Mesendoderm (in vitro differentiated cells): ENCODE measurements around the gene PDSS1.

Experiments
- DNase-seq: peaks from one replicate; pipeline ENCODE4 v3.0.0; 2013
- H2AK5ac ChIP-seq: 2 replicates; pipeline ENCODE4 v1.6.1; 2013; ENCODE audit warnings: low read length, inconsistent platforms
- H2BK120ac ChIP-seq: 2 replicates; pipeline ENCODE4 v1.6.1; 2013; ENCODE audit warnings: low read depth, mild to moderate bottlenecking, low read length, moderate library complexity, mixed read lengths
- H2BK15ac ChIP-seq: replicated peaks from 2 replicates; pipeline ENCODE4 v1.6.1; 2013; ENCODE audit warnings: low read depth, mild to moderate bottlenecking, moderate library complexity
- H2BK5ac ChIP-seq: 2 replicates; pipeline ENCODE4 v1.6.1; 2013; ENCODE audit warnings: low read length, inconsistent platforms
- H3K18ac ChIP-seq: 2 replicates; pipeline ENCODE4 v1.6.1; 2013; ENCODE audit warnings: mild to moderate bottlenecking, low read length, mixed read lengths
- H3K23ac ChIP-seq: one replicate; pipeline ENCODE4 v1.6.1; 2013; ENCODE audit warnings: low read length
- H3K27ac ChIP-seq: 2 replicates; pipeline ENCODE4 v1.5.1; 2013; ENCODE audit warnings: low read depth, mild to moderate bottlenecking, inconsistent platforms, low read length, moderate library complexity
- H3K27me3 ChIP-seq: 2 replicates; pipeline ENCODE4 v1.6.1; 2013; ENCODE audit warnings: low read length, control low read depth, mild to moderate bottlenecking, inconsistent platforms; ENCODE audit not compliant: insufficient read depth, poor library complexity
- H3K36me3 ChIP-seq: 2 replicates; pipeline ENCODE4 v1.6.1; 2013; ENCODE audit warnings: low read length, inconsistent platforms; ENCODE audit not compliant: control insufficient read depth, insufficient read depth
- H3K4ac ChIP-seq: one replicate; pipeline ENCODE4 v1.6.1; 2013; ENCODE audit warnings: low read depth, mild to moderate bottlenecking, low read length, moderate library complexity
- H3K4me1 ChIP-seq: 2 replicates; pipeline ENCODE4 v1.6.1; 2013; ENCODE audit warnings: low read depth, low read length, inconsistent platforms; ENCODE audit not compliant: control insufficient read depth
- H3K4me2 ChIP-seq: 2 replicates; pipeline ENCODE4 v1.6.1; 2013; ENCODE audit warnings: low read length
- H3K4me3 ChIP-seq: 2 replicates; pipeline ENCODE4 v1.5.1; 2013; ENCODE audit warnings: mild to moderate bottlenecking, low read length
- H3K56ac ChIP-seq: one replicate; pipeline ENCODE4 v1.6.1; 2013; ENCODE audit warnings: low read length
- H3K79me1 ChIP-seq: 2 replicates; pipeline ENCODE4 v1.6.1; 2013; ENCODE audit warnings: low read length, inconsistent platforms
- H3K79me2 ChIP-seq: 2 replicates; pipeline ENCODE4 v1.6.1; 2013; ENCODE audit warnings: mild to moderate bottlenecking, low read length; ENCODE audit not compliant: control insufficient read depth, insufficient read depth
- H3K9ac ChIP-seq: 2 replicates; pipeline ENCODE4 v1.6.1; 2013; ENCODE audit warnings: low read length, inconsistent platforms
- H4K5ac ChIP-seq: one replicate; pipeline ENCODE4 v1.6.1; 2013; ENCODE audit warnings: low read length
- H4K8ac ChIP-seq: one replicate; pipeline ENCODE4 v1.6.1; 2013; ENCODE audit warnings: low read depth, mild to moderate bottlenecking, control low read depth, low read length, moderate library complexity
- WGBS: extraction: QIAGEN DNeasy Blood & Tissue Kit; methylation state at CpG from one replicate; pipeline ENCODE4 v1.1.7; 2013; ENCODE audit warnings: low lambda C conversion rate, missing lambda C conversion rate; ENCODE audit not compliant: insufficient coverage; ENCODE audit errors: extremely low coverage; 5-methylcytosine and 5-hydroxymethylcytosine counted together

Gene PDSS1

DNA sequence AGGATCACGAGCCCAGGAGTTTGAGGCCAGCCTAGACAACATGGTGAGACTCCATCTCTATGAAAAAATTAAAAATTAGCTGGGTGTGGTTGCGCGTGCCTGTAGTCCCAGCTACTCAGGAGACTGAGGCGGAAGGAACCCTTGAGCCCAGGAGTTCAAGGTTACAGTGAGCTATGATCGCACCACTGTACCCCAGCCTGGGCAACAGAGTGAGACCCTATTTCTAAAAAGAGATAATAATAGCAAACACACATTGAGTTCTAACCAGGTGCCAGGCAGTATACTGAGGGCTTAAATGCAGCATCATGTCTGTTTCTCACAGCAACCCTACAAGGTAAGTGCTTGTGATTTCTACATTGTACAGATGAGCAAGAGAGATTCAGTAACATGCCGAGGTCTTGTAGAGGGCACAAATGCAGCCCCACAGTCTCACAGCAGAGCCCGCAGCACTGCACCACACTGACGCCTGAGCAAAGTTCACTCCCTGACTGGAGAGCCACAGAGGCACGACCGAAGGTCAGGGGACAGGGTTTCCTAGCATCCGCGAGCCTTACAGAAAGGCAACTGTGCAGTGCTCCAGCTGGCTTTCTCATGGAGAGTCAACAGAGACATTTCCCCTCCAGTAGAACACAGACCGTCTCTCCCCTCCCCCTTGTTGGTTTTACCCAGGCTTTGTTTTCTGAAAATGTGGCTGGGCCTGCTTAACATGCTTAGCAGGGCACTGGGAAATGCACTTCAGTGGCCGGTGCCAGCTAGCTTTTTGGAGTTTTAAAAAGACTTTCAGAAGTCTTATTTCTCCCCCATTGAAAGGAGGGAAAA is 36.5 kb downstream of the PDSS1 start:
- Histone ChIP-seq H2BK5ac (no peak overlapping the region), H3K79me1 (no peaks in the 10 kb centered on the region), H3K18ac (no peak overlapping the region), H4K8ac (no peak overlapping the region), H3K4ac (no peak overlapping the region), H2BK120ac (no peak overlapping the region), H2AK5ac (no peak overlapping the region), H2BK15ac (no peak overlapping the region), H3K4me1 (no peaks in the 10 kb centered on the region), H3K4me2 (no peak overlapping the region), H3K4me3 (no peak overlapping the region), H3K27me3 (no peaks in the 10 kb centered on the region), H3K23ac (no peak overlapping the region), H4K5ac (no peak overlapping the region), H3K36me3 (peaks cover 7% of the 10 kb centered on the region), H3K56ac (no peak overlapping the region), H3K9ac (no peak overlapping the region), H3K79me2 (no peaks in the 10 kb centered on the region), H3K27ac (no peak overlapping the region)
- WGBS: no CpG with 5 or more reads among the region's 14 CpGs
- DNase-seq: no peak

- DNase-seq: peak; percentile 7
- no CpG with 5 or more reads among the region's 4 CpGs for WGBS
- Histone ChIP-seq H3K27ac (no peak overlapping the region), H3K4me1 (no peaks in the 10 kb centered on the region), H2AK5ac (no peak overlapping the region), H4K8ac (no peak overlapping the region), H2BK120ac (no peak overlapping the region), H3K18ac (no peak overlapping the region), H3K79me1 (no peaks in the 10 kb centered on the region), H3K9ac (no peak overlapping the region), H2BK15ac (no peak overlapping the region), H3K79me2 (no peaks in the 10 kb centered on the region), H3K4me3 (no peak overlapping the region), H3K4me2 (no peak overlapping the region), H3K4ac (no peak overlapping the region), H2BK5ac (no peak overlapping the region), H3K27me3 (no peaks in the 10 kb centered on the region), H3K36me3 (peaks cover 6% of the 10 kb centered on the region), H4K5ac (no peak overlapping the region), H3K56ac (no peak overlapping the region), H3K23ac (no peak overlapping the region)
These were observed 37.9 kb downstream of the PDSS1 start for GRCh38 chr10:26735435-26735834.

DNA sequence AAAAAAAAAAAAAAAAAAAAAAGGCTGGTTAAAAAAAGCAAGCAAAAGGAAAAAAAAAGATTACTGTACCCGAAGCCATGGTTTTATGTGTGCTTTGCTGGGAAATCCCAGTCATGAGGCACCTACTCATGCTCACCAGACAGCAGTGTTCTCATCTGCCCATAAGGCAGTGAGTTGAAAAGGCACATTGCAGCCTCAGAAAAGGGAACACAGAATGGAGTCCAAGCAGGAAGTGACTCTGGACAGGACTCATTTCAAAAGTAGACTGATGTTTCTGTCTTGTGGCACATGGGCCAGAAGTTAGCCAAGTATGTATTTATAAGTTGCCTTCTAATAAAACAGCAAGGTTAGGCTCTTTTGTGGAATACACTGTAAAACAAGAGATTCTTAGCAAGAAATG is 40.2 kb downstream of the PDSS1 start:
- no peak overlapping the region for H4K8ac ChIP-seq
- H3K18ac ChIP-seq: no peak overlapping the region
- no peaks in the 10 kb centered on the region for H3K79me2 ChIP-seq
- no CpG with 5 or more reads among the region's 1 CpG for WGBS
- no peak overlapping the region for H3K4me3 ChIP-seq
- no peak overlapping the region for H3K9ac ChIP-seq
- no peaks in the 10 kb centered on the region for H3K4me1 ChIP-seq
- no peak overlapping the region for H3K23ac ChIP-seq
- H2BK120ac ChIP-seq: no peak overlapping the region
- H4K5ac ChIP-seq: no peak overlapping the region
- H3K36me3 ChIP-seq: peaks cover 6% of the 10 kb centered on the region
- H2AK5ac ChIP-seq: no peak overlapping the region
- H3K4ac ChIP-seq: no peak overlapping the region
- no peak overlapping the region for H2BK5ac ChIP-seq
- H3K79me1 ChIP-seq: no peaks in the 10 kb centered on the region
- H3K27ac ChIP-seq: no peak overlapping the region
- no peak overlapping the region for H3K4me2 ChIP-seq
- H2BK15ac ChIP-seq: no peak overlapping the region
- H3K27me3 ChIP-seq: no peaks in the 10 kb centered on the region
- H3K56ac ChIP-seq: no peak overlapping the region
- DNase-seq: no peak

GRCh38 chr10:26738301-26738911 is 40.9 kb downstream of the PDSS1 start:
- no peak overlapping the region for H2BK120ac ChIP-seq
- no peak overlapping the region for H3K4me2 ChIP-seq
- no peak overlapping the region for H3K4ac ChIP-seq
- H3K27me3 ChIP-seq: no peaks in the 10 kb centered on the region
- H2BK5ac ChIP-seq: no peak overlapping the region
- no peaks in the 10 kb centered on the region for H3K79me1 ChIP-seq
- H3K56ac ChIP-seq: no peak overlapping the region
- DNase-seq: no peak
- H2AK5ac ChIP-seq: no peak overlapping the region
- peak overlapping the region; percentile 5 for H3K27ac ChIP-seq
- H3K23ac ChIP-seq: no peak overlapping the region
- H3K18ac ChIP-seq: no peak overlapping the region
- no peak overlapping the region for H4K8ac ChIP-seq
- no peak overlapping the region for H3K4me3 ChIP-seq
- H4K5ac ChIP-seq: no peak overlapping the region
- WGBS: no CpG with 5 or more reads among the region's 5 CpGs
- no peak overlapping the region for H2BK15ac ChIP-seq
- H3K36me3 ChIP-seq: peaks cover 6% of the 10 kb centered on the region
- H3K4me1 ChIP-seq: no peaks in the 10 kb centered on the region
- no peaks in the 10 kb centered on the region for H3K79me2 ChIP-seq
- no peak overlapping the region for H3K9ac ChIP-seq

GRCh38 chr10:26739071-26739631 is 41.6 kb downstream of the PDSS1 start:
- no peak overlapping the region for H2BK120ac ChIP-seq
- peaks cover 6% of the 10 kb centered on the region for H3K36me3 ChIP-seq
- no peak overlapping the region for H3K4me2 ChIP-seq
- no peak overlapping the region for H3K23ac ChIP-seq
- no peaks in the 10 kb centered on the region for H3K4me1 ChIP-seq
- H3K79me2 ChIP-seq: no peaks in the 10 kb centered on the region
- H3K56ac ChIP-seq: no peak overlapping the region
- WGBS: 100% methylated on average over 1 of the region's 6 CpGs
- no peak overlapping the region for H3K27ac ChIP-seq
- no peak overlapping the region for H2BK5ac ChIP-seq
- no peak overlapping the region for H3K4me3 ChIP-seq
- no peak overlapping the region for H3K4ac ChIP-seq
- no peak for DNase-seq
- H3K18ac ChIP-seq: no peak overlapping the region
- no peaks in the 10 kb centered on the region for H3K79me1 ChIP-seq
- H3K9ac ChIP-seq: no peak overlapping the region
- H2AK5ac ChIP-seq: no peak overlapping the region
- no peak overlapping the region for H4K8ac ChIP-seq
- H2BK15ac ChIP-seq: no peak overlapping the region
- H3K27me3 ChIP-seq: no peaks in the 10 kb centered on the region
- H4K5ac ChIP-seq: no peak overlapping the region
